PFSK-1 (cell line): ENCODE results near the gene HECA.

ENCODE experiments used
- POLR2AphosphoS5 ChIP-seq: IDR thresholded peaks from 2 replicates; pipeline ENCODE4 v1.6.1; 2012; ENCODE audit warnings: low read depth, mild to moderate bottlenecking, control low read depth, low read length, moderate library complexity
- TAF1 ChIP-seq: IDR thresholded peaks from 2 replicates; pipeline ENCODE4 v1.6.1; 2012; ENCODE audit warnings: low read length, control low read depth, borderline replicate concordance; ENCODE audit not compliant: insufficient read depth

- no peak for TF ChIP-seq TAF1
- no peak for TF ChIP-seq POLR2AphosphoS5
These were observed 63.8 kb downstream of the HECA start for GRCh38 chr6:139198529-139199288.
